ENCODE results near the gene PIP5K1A. TPM values are rescaled to one million over a fixed set of nuclear protein-coding genes. Genes with fewer than 3 reads are reported as not detected.

The PIP5K1A gene
- total RNA-seq, 4 donors from 2014 or later, result 23.4 to 46.8 (median 36.9) TPM

- in situ Hi-C loops (cut with MboI; ENCODE audit: low sequenced_read_pairs in 4 of 4) (no loop called here), intact Hi-C loops (cut with DNase I; ENCODE audit: low total_unique reads) (no loop called here)
- Histone ChIP-seq H3K4me1 (peaks cover 5 to 8% of the 10 kb centered on the region in 2 donors), H3K27me3 (no peaks in the 10 kb centered on the region), H3K27ac (peak overlapping the region in 1 of 4 donors; percentile 8), H3K36me3 (peaks cover 0 to 22% of the 10 kb centered on the region in 2 donors), H3K9me3 (no peaks in the 10 kb centered on the region), H3K4me3 (no peak overlapping the region)
- TF ChIP-seq POLR2A (IDR thresholded peaks at IDR 0.05) (no peak), CTCF (IDR thresholded peaks at IDR 0.05 in 4 of 5, conservative IDR thresholded peaks at IDR 0.05 in 1 of 5) (no peak)
- DNase-seq (no peak), ATAC-seq (no peak)
Observed at GRCh38 chr1:151210830-151211229, 12.5 kb downstream of the PIP5K1A start.

- no peak overlapping the region for H3K4me3 ChIP-seq
- peaks cover 0 to 13% of the 10 kb centered on the region in 2 donors for H3K36me3 ChIP-seq
- H3K9me3 ChIP-seq, result no peaks in the 10 kb centered on the region
- ATAC-seq (no peak), DNase-seq (no peak)
- in situ Hi-C loops (cut with MboI; ENCODE audit: low sequenced_read_pairs in 4 of 4), result no loop called here
- no peaks in the 10 kb centered on the region for H3K27me3 ChIP-seq
- peaks cover 7 to 8% of the 10 kb centered on the region in 2 donors for H3K4me1 ChIP-seq
- H3K27ac ChIP-seq, result no peak overlapping the region
- intact Hi-C loops (cut with DNase I; ENCODE audit: low total_unique reads), result no loop called here
- TF ChIP-seq CTCF (IDR thresholded peaks at IDR 0.05 in 4 of 5, conservative IDR thresholded peaks at IDR 0.05 in 1 of 5), result no peak
- no peak for TF ChIP-seq POLR2A (IDR thresholded peaks at IDR 0.05)
Observed at GRCh38 chr1:151211972-151212705, 13.8 kb downstream of the PIP5K1A start.

- H3K36me3 ChIP-seq, result peaks cover 0 to 13% of the 10 kb centered on the region in 2 donors
- ATAC-seq, result no peak
- in situ Hi-C loops (cut with MboI; ENCODE audit: low sequenced_read_pairs in 4 of 4), result no loop called here
- H3K4me1 ChIP-seq, result peaks cover 13 to 14% of the 10 kb centered on the region in 2 donors
- H3K4me3 ChIP-seq, result no peak overlapping the region
- no peak for DNase-seq
- TF ChIP-seq CTCF (IDR thresholded peaks at IDR 0.05 in 4 of 5, conservative IDR thresholded peaks at IDR 0.05 in 1 of 5), result no peak
- TF ChIP-seq POLR2A (IDR thresholded peaks at IDR 0.05), result no peak
- no peaks in the 10 kb centered on the region for H3K9me3 ChIP-seq
- intact Hi-C loops (cut with DNase I; ENCODE audit: low total_unique reads), result no loop called here
- no peaks in the 10 kb centered on the region for H3K27me3 ChIP-seq
- H3K27ac ChIP-seq, result peak overlapping the region in 2 of 4 donors; percentile 5 to 39
Observed at GRCh38 chr1:151213560-151213959, 15.2 kb downstream of the PIP5K1A start.

GRCh38 chr1:151221616-151222015 is 23.3 kb downstream of the PIP5K1A start:
- peak overlapping the region in 2 of 4 donors; percentile 20 to 49 for H3K27ac ChIP-seq
- DNase-seq (no peak), ATAC-seq (no peak)
- H3K36me3 ChIP-seq, result peaks cover 0 to 16% of the 10 kb centered on the region in 2 donors
- no peaks in the 10 kb centered on the region for H3K27me3 ChIP-seq
- in situ Hi-C loops (cut with MboI; ENCODE audit: low sequenced_read_pairs in 4 of 4) (no loop called here), intact Hi-C loops (cut with DNase I; ENCODE audit: low total_unique reads) (no loop called here)
- peaks cover 27 to 29% of the 10 kb centered on the region in 2 donors for H3K4me1 ChIP-seq
- TF ChIP-seq CTCF (IDR thresholded peaks at IDR 0.05 in 4 of 5, conservative IDR thresholded peaks at IDR 0.05 in 1 of 5) (no peak), POLR2A (IDR thresholded peaks at IDR 0.05) (no peak)
- no peaks in the 10 kb centered on the region for H3K9me3 ChIP-seq
- H3K4me3 ChIP-seq, result no peak overlapping the region
